Measurements from ENCODE around the gene CNTN4.

GRCh38 chr3:2904054-2904453 is 805.4 kb downstream of the CNTN4 start:
- TF ChIP-seq CTCF (conservative IDR thresholded peaks at IDR 0.05; ENCODE audit: low read depth in 2 of 2) (no peak), EZH2phosphoT487 (IDR thresholded peaks at IDR 0.05; ENCODE audit: unreplicated experiment) (no peak)

All from GM23338 (cell line).